ENCODE results near the gene CLEC4G.

- no peak for TF ChIP-seq EZH2 (optimal IDR thresholded peaks at IDR 0.05; ENCODE audit: low read depth, low read length)
- TF ChIP-seq CTCF (IDR thresholded peaks at IDR 0.05; ENCODE audit: low read length) = no peak
Measured at GRCh38 chr19:7699003-7699402, 32.9 kb downstream of the CLEC4G start.
